GM23338 (cell line): Measurements from ENCODE around the gene KDM4B. TPM values are rescaled to one million over a fixed set of nuclear protein-coding genes. Genes with fewer than 3 reads are reported as not detected.

ENCODE experiments used
- ATAC-seq: fragments of 200-7000 bp; cut with Tn5 transposase; 3 replicates; pipeline ENCODE4 v1.9.1; 2020
- DNase-seq: peaks from one replicate; pipeline ENCODE4 v3.0.0-alpha.2; 2015; ENCODE audit warnings: low spot score
- H2AFZ ChIP-seq: fragments of 200-600 bp; sonication (generic); 2 replicates; pipeline ENCODE4 v1.8.0; 2016; ENCODE audit warnings: antibody characterized with exemption, mild to moderate bottlenecking, moderate library complexity
- H3F3A ChIP-seq: fragments of 200-600 bp; sonication (generic); replicated peaks from 2 replicates; pipeline ENCODE4 v1.8.0; 2017; ENCODE audit warnings: antibody characterized with exemption, mixed run types, low read depth
- H3K27ac ChIP-seq: fragments of 200-600 bp; sonication (generic); 2 replicates; pipeline ENCODE4 v1.6.1; 2016; ENCODE audit warnings: low read depth
- H3K27me3 ChIP-seq: fragments of 200-600 bp; sonication (generic); 2 replicates; pipeline ENCODE4 v1.8.0; 2016; ENCODE audit warnings: mild to moderate bottlenecking, mixed run types, moderate library complexity; ENCODE audit not compliant: insufficient read depth
- H3K36me3 ChIP-seq: fragments of 200-600 bp; sonication (generic); 2 replicates; pipeline ENCODE4 v1.8.0; 2016; ENCODE audit warnings: mild to moderate bottlenecking; ENCODE audit not compliant: insufficient read depth
- H3K4me1 ChIP-seq: fragments of 200-600 bp; sonication (generic); 2 replicates; pipeline ENCODE4 v1.8.0; 2016; ENCODE audit warnings: mild to moderate bottlenecking, moderate library complexity; ENCODE audit not compliant: insufficient read depth
- H3K4me2 ChIP-seq: fragments of 200-600 bp; sonication (generic); 2 replicates; pipeline ENCODE4 v1.7.1; 2017; ENCODE audit warnings: mixed run types
- H3K4me3 ChIP-seq: fragments of 200-600 bp; sonication (generic); 2 replicates; pipeline ENCODE4 v1.6.1; 2016; ENCODE audit warnings: mixed run types
- H3K79me2 ChIP-seq: fragments of 200-600 bp; sonication (generic); replicated peaks from 2 replicates; pipeline ENCODE4 v1.8.0; 2017; ENCODE audit warnings: mild to moderate bottlenecking; ENCODE audit not compliant: insufficient read depth
- H3K9me2 ChIP-seq: fragments of 200-600 bp; sonication (generic); 2 replicates; pipeline ENCODE4 v1.8.0; 2017; ENCODE audit not compliant: insufficient read depth
- H4K20me1 ChIP-seq: fragments of 200-600 bp; sonication (generic); replicated peaks from 2 replicates; pipeline ENCODE4 v1.8.0; 2017; ENCODE audit warnings: mild to moderate bottlenecking; ENCODE audit not compliant: insufficient read depth
- H3K27ac Mint-ChIP-seq: 2 replicates; pipeline ENCODE4 v1.8.0; 2020; ENCODE audit warnings: inconsistent platforms, mild to moderate bottlenecking, moderate library complexity, mixed read lengths
- H3K27me3 Mint-ChIP-seq: 3 replicates; pipeline ENCODE4 v1.8.0; 2022; ENCODE audit warnings: low read depth, mild to moderate bottlenecking, moderate library complexity, mixed read lengths, inconsistent platforms; ENCODE audit not compliant: insufficient read depth, poor library complexity
- H3K36me3 Mint-ChIP-seq: 3 replicates; pipeline ENCODE4 v1.8.0; 2021; ENCODE audit warnings: low read depth, mild to moderate bottlenecking, inconsistent platforms, moderate library complexity, mixed read lengths
- H3K4me1 Mint-ChIP-seq: 3 replicates; pipeline ENCODE4 v1.8.0; 2020; ENCODE audit warnings: mild to moderate bottlenecking, inconsistent platforms, mixed read lengths
- H3K4me3 Mint-ChIP-seq: 3 replicates; pipeline ENCODE4 v1.8.0; 2021; ENCODE audit warnings: moderate library complexity, mild to moderate bottlenecking, inconsistent platforms, mixed read lengths
- H3K9me3 Mint-ChIP-seq: 3 replicates; pipeline ENCODE4 v1.8.0; 2020; ENCODE audit warnings: moderate library complexity, mild to moderate bottlenecking, inconsistent platforms, mixed read lengths
- CREB1 ChIP-seq: fragments of 250-450 bp; sonication (Bioruptor Pico); IDR thresholded peaks from 2 replicates; pipeline ENCODE4 v1.5.0; 2020; ENCODE audit warnings: low read depth, mild to moderate bottlenecking, moderate library complexity
- CTCF ChIP-seq, 2 experiments: fragments of 200-600 bp in 1 of 2; sonication (generic) in 1 of 2; conservative IDR thresholded peaks; 2 replicates each; pipeline versions ENCODE4 v1.5.1 to v1.6.1; 2016 to 2017; ENCODE audit warnings: antibody characterized with exemption in 2 of 2, low read depth in 2 of 2, mild to moderate bottlenecking in 2 of 2, moderate library complexity in 1 of 2
- ETS1 ChIP-seq: IDR thresholded peaks from 2 replicates; pipeline ENCODE4 v1.6.1; 2016; ENCODE audit warnings: antibody characterized with exemption
- EZH2 ChIP-seq: fragments of 200-600 bp; sonication (generic); IDR thresholded peaks from one replicate; pipeline ENCODE4 v1.8.0; 2017; ENCODE audit warnings: antibody characterized with exemption, mild to moderate bottlenecking, low read depth; ENCODE audit not compliant: unreplicated experiment
- EZH2phosphoT487 ChIP-seq: fragments of 200-600 bp; sonication (generic); IDR thresholded peaks from one replicate; pipeline ENCODE4 v1.8.1; 2018; ENCODE audit warnings: antibody characterized with exemption; ENCODE audit not compliant: unreplicated experiment
- JUNB ChIP-seq: IDR thresholded peaks from one replicate; pipeline ENCODE4 v1.6.1; 2016; ENCODE audit warnings: antibody characterized with exemption; ENCODE audit not compliant: unreplicated experiment
- NANOG ChIP-seq: IDR thresholded peaks from 2 replicates; pipeline ENCODE4 v1.6.1; 2016; ENCODE audit warnings: antibody characterized with exemption, borderline replicate concordance
- POLR2AphosphoS5 ChIP-seq: IDR thresholded peaks from 2 replicates; pipeline ENCODE4 v1.6.1; 2016; ENCODE audit warnings: antibody characterized with exemption, low read depth
- REST ChIP-seq: IDR thresholded peaks from one replicate; pipeline ENCODE4 v1.6.1; 2018; ENCODE audit warnings: antibody characterized with exemption; ENCODE audit not compliant: unreplicated experiment
- STAT1 ChIP-seq: IDR thresholded peaks from one replicate; pipeline ENCODE4 v1.6.1; 2016; ENCODE audit warnings: antibody characterized with exemption; ENCODE audit not compliant: unreplicated experiment
- ZNF114 ChIP-seq: fragments of 250-450 bp; sonication (Bioruptor Pico); IDR thresholded peaks from 2 replicates; pipeline ENCODE4 v1.5.0; 2020; ENCODE audit warnings: mild to moderate bottlenecking, moderate library complexity
- ZNF331 ChIP-seq: fragments of 250-450 bp; sonication (Bioruptor Pico); IDR thresholded peaks from 2 replicates; pipeline ENCODE4 v1.5.0; 2020; ENCODE audit warnings: low read depth, mild to moderate bottlenecking, moderate library complexity
- ZNF462 ChIP-seq: fragments of 250-450 bp; sonication (Bioruptor Pico); IDR thresholded peaks from 2 replicates; pipeline ENCODE4 v1.5.0; 2020; ENCODE audit warnings: mild to moderate bottlenecking, moderate library complexity
- polyA plus RNA-seq: library from polyadenylated mRNA; unstranded; fragments of >200 nt; fragmentation: Nextera tagmentation; extraction: Ambion mirVana; gene quantifications from 2 replicates; pipeline ENCODE4 v1.2.1, GENCODE V29; 2016
- total RNA-seq: library from RNA; depleted of rRNA; stranded (reverse); fragments of >200 nt; shearing (Covaris generic); gene quantifications from 2 replicates; pipeline ENCODE4 v1.2.3, GENCODE V29; 2014

The KDM4B gene
- total and polyA plus RNA-seq, 2 experiments from 2014 or later: 9.1 to 27.6 TPM

- Histone ChIP-seq H3K4me3 (no peak overlapping the region), H3K9me2 (no peaks in the 10 kb centered on the region), H3K27ac (no peak overlapping the region), H2AFZ (no peak overlapping the region), H4K20me1 (peaks cover 10% of the 10 kb centered on the region; the same call in 1 of the 2 replicates), H3F3A (peaks cover 9% of the 10 kb centered on the region; the same call in 1 of the 2 replicates), H3K4me1 (peaks cover 15% of the 10 kb centered on the region), H3K79me2 (no peaks in the 10 kb centered on the region), H3K27me3 (no peaks in the 10 kb centered on the region), H3K36me3 (no peaks in the 10 kb centered on the region), H3K4me2 (no peak overlapping the region)
- Mint-ChIP-seq H3K36me3 (peaks cover 4% of the 10 kb centered on the region; the same call in 1 of the 3 replicates), H3K9me3 (no peaks in the 10 kb centered on the region), H3K4me3 (no peak overlapping the region), H3K27me3 (peaks cover 8% of the 10 kb centered on the region), H3K4me1 (peaks cover 18% of the 10 kb centered on the region), H3K27ac (peak overlapping the region; percentile 62; the same call in 1 of the 2 replicates)
- no peak for ATAC-seq
- DNase-seq: no peak
- TF ChIP-seq EZH2: no peak
- no peak for TF ChIP-seq STAT1
- TF ChIP-seq REST: no peak
- no peak for TF ChIP-seq CTCF (conservative IDR thresholded peaks at IDR 0.05; ENCODE audit: low read depth in 2 of 2)
- no peak for TF ChIP-seq JUNB
- no peak for TF ChIP-seq POLR2AphosphoS5
- TF ChIP-seq NANOG: no peak
- TF ChIP-seq EZH2phosphoT487: no peak
- no peak for TF ChIP-seq ETS1
- no peak for TF ChIP-seq ZNF331
- no peak for TF ChIP-seq ZNF462 (CRISPR knock-in tag)
- no peak for TF ChIP-seq ZNF114 (CRISPR knock-in tag)
- no peak for TF ChIP-seq CREB1
Measured at GRCh38 chr19:5078182-5078581, 109.3 kb downstream of the KDM4B start.
